GM12874 (cell line): Measurements from ENCODE around the gene SCN7A.

ENCODE experiments used
- CTCF ChIP-seq: IDR thresholded peaks from 2 replicates; pipeline ENCODE4 v1.5.1; 2011; ENCODE audit warnings: low read depth, mild to moderate bottlenecking, control low read depth, low read length, moderate library complexity; ENCODE audit not compliant: insufficient read depth

Gene SCN7A

GRCh38 chr2:166517533-166518061, 23.5 kb upstream of the SCN7A start:
- TF ChIP-seq CTCF: no peak

- 0 out of 2 replicates have a peak, but pooled peaks have one; percentile 30 for TF ChIP-seq CTCF
These were observed 22.8 kb upstream of the SCN7A start for GRCh38 chr2:166516712-166517303.

- no peak for TF ChIP-seq CTCF
These were observed 19.9 kb upstream of the SCN7A start for GRCh38 chr2:166513952-166514351.

GRCh38 chr2:166499281-166499680, 5.2 kb upstream of the SCN7A start:
- TF ChIP-seq CTCF: no peak

- TF ChIP-seq CTCF: no peak
These were observed 2.6 kb downstream of the SCN7A start for GRCh38 chr2:166491461-166491860.

GRCh38 chr2:166487171-166487570, 6.9 kb downstream of the SCN7A start:
- TF ChIP-seq CTCF: no peak

- no peak for TF ChIP-seq CTCF
These were observed 8.4 kb downstream of the SCN7A start for GRCh38 chr2:166485558-166486178.
